Activated T-cell treated with anti-CD3 and anti-CD28 coated beads for 48 hours (primary cell): ENCODE results near the gene PCDHA5.
A peak's percentile ranks its signal among the peaks of the same experiment; 100 is the strongest.
"Not testable (repeated sequence)": the region's sequence is repeated elsewhere in the genome, so short reads cannot be mapped to it uniquely, and the experiment has no call there.

ENCODE experiments used
- DNase-seq: peaks from one replicate; pipeline ENCODE4 v3.0.0-alpha.2; 2020; ENCODE audit warnings: low read depth

PCDHA5 gene

DNA sequence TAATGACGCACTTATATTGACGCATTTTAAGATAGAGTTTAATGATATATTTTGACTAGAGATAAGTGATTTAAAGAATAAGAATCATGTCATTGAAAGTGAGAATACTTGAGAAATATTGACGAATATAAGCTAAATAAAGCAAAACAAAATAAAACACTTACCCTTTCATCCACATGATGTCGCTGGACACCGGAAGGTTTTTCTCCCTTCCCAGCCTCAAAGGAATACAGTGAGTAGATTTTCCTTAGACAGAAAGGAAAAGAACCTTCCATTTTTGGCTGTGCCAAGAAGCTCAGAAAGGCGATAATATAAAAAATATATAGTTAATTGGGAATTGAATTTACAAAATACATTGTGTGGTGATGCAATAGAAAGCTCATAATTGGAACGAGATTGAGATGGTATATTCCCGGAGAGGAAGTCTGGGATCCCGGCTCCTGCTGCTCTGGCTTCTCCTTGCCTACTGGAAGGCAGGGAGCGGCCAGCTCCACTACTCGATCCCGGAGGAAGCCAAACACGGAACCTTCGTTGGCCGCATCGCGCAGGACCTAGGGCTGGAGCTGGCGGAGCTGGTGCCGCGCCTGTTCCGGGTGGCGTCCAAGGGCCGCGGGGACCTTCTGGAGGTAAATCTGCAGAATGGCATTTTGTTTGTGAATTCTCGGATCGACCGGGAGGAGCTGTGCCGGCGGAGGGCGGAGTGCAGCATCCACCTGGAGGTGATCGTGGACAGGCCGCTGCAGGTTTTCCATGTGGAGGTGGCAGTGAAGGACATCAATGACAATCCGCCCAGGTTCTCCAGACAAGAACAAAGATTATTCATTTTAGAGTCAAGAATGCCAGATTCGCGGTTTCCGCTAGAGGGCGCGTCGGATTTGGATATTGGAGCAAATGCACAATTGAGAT lies at the start of gene PCDHA5:
PCDHA5 (plus strand) TSS at position 239 of the 906 bp plus-strand sequence.
- DNase-seq = peak; percentile 26

GRCh38 chr5:140780512-140780911 lies 40.9 kb upstream of the PCDHA5 start:
- no peak for DNase-seq

GRCh38 chr5:140785905-140786686 lies 35.3 kb upstream of the PCDHA5 start, which contains the start of gene PCDHA1:
Gene PCDHA1 (plus strand): TSS chr5:140786140.
- no peak for DNase-seq

- not testable (repeated sequence) for DNase-seq
These were observed 34.0 kb upstream of the PCDHA5 start for GRCh38 chr5:140787422-140787821.

GRCh38 chr5:140787849-140788504 lies 33.4 kb upstream of the PCDHA5 start:
- not testable (repeated sequence) for DNase-seq

- DNase-seq = no peak
These were observed 30.3 kb upstream of the PCDHA5 start for GRCh38 chr5:140791089-140791488.

GRCh38 chr5:140794595-140795258 lies 26.7 kb upstream of the PCDHA5 start, which contains the start of gene PCDHA2:
Gene PCDHA2 (plus strand): TSS chr5:140794852.
- no peak for DNase-seq

DNA sequence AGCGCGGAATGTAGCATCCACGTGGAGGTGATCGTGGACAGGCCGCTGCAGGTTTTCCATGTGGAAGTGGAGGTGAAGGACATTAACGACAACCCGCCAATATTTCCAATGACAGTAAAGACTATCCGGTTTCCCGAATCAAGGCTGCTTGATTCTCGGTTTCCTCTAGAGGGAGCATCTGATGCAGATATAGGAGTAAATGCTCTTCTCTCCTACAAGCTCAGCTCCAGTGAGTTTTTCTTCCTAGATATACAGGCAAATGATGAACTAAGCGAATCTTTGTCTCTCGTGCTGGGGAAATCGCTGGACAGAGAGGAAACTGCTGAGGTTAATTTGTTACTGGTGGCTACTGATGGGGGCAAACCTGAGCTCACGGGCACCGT lies 26.2 kb upstream of the PCDHA5 start:
- DNase-seq = no peak

DNA sequence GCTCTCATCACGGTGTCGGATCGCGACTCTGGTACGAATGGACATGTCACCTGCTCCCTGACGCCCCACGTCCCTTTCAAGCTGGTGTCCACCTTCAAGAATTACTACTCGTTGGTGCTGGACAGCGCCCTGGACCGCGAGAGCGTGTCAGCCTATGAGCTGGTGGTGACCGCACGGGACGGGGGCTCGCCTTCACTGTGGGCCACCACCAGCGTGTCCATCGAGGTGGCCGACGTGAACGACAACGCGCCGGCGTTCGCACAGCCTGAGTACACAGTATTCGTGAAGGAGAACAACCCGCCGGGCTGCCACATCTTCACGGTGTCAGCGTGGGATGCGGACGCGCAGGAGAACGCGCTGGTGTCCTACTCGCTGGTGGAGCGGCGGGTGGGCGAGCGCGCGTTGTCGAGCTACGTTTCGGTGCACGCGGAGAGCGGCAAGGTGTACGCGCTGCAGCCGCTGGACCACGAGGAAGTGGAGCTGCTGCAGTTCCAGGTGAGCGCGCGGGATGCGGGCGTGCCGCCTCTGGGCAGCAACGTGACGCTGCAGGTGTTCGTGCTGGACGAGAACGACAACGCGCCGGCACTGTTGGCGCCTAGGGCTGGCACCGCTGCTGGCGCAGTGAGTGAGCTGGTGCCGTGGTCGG lies 25.2 kb upstream of the PCDHA5 start:
- not testable (repeated sequence) for DNase-seq

GRCh38 chr5:140796718-140797095 lies 24.7 kb upstream of the PCDHA5 start:
- DNase-seq = no peak

DNA sequence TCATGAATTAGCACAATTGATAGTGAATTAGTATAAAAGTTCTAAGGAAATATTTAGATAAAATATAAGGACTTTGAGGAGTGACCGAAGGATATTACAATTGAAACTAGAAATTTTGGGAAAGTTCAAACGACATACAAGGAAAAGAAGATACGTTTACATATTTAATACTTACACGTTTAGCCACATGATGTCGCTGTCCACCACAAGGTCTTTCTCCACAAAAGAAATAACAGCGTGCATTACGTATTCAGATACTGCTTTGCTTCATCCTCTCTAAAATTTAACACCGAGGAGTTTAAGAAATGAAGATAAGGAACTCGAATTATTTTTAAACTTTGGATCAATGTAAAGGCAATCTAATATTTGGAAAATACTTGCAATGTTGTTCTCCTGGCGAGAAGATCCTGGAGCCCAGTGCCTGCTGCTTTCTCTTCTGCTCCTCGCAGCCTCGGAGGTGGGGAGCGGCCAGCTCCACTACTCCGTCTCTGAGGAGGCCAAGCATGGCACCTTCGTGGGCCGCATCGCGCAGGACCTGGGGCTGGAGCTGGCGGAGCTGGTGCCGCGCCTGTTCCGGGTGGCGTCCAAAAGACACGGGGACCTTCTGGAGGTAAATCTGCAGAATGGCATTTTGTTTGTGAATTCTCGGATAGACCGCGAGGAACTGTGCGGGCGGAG lies 20.5 kb upstream of the PCDHA5 start, which contains the start of gene PCDHA3:
PCDHA3 (plus strand) TSS at position 242 of the 678 bp plus-strand sequence.
- DNase-seq = no peak

- DNase-seq = no peak
These were observed 19.9 kb upstream of the PCDHA5 start for GRCh38 chr5:140801494-140801841.

DNA sequence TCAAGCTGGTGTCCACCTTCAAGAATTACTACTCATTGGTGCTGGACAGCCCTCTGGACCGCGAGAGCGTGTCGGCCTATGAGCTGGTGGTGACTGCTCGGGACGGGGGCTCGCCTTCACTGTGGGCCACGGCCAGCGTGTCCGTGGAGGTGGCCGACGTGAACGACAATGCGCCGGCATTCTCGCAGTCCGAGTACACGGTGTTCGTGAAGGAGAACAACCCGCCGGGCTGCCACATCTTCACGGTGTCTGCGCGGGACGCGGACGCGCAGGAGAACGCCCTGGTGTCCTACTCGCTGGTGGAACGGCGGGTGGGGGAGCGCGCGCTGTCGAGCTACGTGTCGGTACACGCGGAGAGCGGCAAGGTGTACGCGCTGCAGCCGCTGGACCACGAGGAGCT lies 19.0 kb upstream of the PCDHA5 start:
- DNase-seq = not testable (repeated sequence)

GRCh38 chr5:140802781-140803271 lies 18.6 kb upstream of the PCDHA5 start:
- no peak for DNase-seq

- peak; percentile 10 for DNase-seq
These were observed 14.3 kb upstream of the PCDHA5 start, which contains the start of gene PCDHA4 for GRCh38 chr5:140806834-140807775. Gene PCDHA4 (plus strand): TSS chr5:140807068.

DNA sequence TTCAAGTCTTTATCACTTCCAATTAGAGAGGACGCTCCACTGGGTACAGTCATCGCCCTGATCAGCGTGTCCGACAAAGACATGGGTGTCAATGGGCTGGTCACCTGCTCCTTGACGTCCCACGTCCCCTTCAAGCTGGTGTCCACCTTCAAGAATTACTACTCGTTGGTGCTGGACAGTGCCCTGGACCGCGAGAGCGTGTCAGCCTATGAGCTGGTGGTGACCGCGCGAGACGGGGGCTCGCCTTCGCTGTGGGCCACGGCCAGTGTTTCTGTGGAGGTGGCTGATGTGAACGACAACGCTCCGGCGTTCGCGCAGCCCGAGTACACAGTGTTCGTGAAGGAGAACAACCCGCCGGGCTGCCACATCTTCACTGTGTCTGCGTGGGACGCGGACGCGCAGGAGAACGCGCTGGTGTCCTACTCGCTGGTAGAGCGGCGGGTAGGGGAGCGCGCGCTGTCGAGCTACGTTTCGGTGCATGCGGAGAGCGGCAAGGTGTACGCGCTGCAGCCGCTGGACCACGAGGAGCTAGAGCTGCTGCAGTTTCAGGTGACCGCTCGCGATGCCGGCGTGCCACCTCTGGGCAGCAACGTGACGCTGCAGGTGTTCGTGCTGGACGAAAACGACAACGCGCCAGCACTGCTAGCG lies 13.0 kb upstream of the PCDHA5 start:
- not testable (repeated sequence) for DNase-seq

GRCh38 chr5:140808889-140809291 lies 12.5 kb upstream of the PCDHA5 start:
- no peak for DNase-seq

DNA sequence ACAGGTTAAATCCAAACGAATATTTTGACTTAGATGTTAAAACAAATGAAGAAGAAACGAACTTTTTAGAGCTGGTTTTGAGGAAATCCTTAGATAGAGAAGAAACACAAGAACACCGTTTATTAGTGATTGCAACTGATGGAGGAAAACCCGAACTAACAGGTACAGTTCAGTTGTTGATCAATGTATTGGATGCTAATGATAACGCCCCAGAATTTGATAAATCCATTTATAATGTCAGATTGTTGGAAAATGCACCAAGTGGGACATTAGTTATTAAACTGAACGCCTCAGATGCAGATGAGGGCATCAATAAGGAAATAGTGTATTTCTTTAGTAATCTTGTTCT lies 842 bp downstream of the PCDHA5 start:
- DNase-seq = no peak

DNA sequence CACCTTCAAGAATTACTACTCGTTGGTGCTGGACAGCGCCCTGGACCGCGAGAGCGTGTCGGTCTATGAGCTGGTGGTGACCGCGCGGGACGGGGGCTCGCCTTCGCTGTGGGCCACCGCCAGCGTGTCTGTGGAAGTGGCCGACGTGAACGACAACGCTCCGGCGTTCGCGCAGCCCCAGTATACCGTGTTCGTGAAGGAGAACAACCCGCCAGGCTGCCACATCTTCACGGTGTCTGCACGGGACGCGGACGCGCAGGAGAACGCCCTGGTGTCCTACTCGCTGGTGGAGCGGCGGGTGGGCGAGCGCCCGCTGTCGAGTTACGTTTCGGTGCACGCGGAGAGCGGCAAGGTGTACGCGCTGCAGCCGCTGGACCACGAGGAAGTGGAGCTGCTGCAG lies 1.6 kb downstream of the PCDHA5 start:
- not testable (repeated sequence) for DNase-seq
